Esophagus squamous epithelium (tissue), 4 donors: ENCODE measurements around the gene AP3B1.

Experiments
- POLR2A ChIP-seq, 4 donors: fragments of 450-650 bp; IDR thresholded peaks; one replicate each; pipeline ENCODE4 v1.6.1; 2017; ENCODE audit warnings: antibody characterized with exemption in 4 of 4, mild to moderate bottlenecking in 4 of 4, moderate library complexity in 3 of 4
- TF ChIP-seq, protein P1 (sequence below), 6 experiments: fragments of 450-650 bp in 4 of 6; fragments of 200-600 bp in 2 of 6; sonication (generic) in 2 of 6; IDR thresholded peaks; one replicate each; pipeline ENCODE4 v1.5.1; 2016 to 2019; ENCODE audit warnings: antibody characterized with exemption in 6 of 6, mild to moderate bottlenecking in 4 of 6, moderate library complexity in 4 of 6

DNA sequence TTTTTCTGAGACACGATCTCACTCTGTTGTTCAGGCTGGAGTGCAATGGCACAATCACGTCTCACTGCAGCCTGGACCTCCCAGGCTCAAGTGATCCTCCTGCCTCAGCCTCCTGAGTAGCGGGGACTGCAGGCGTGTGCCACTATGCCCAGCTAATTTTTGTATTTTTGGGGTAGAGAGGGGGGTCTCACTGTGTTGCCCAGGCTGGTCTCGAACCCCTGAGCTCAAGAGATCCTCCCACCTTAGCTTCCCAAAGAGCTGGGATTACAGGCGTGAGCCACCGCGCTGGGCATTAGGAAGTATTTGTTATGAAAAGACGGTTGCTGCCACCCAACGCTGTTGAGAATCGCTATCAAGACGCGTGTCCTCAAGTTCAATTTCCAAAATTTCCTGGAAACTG lies 337.4 kb downstream of the AP3B1 start:
- TF ChIP-seq, protein P1, sequence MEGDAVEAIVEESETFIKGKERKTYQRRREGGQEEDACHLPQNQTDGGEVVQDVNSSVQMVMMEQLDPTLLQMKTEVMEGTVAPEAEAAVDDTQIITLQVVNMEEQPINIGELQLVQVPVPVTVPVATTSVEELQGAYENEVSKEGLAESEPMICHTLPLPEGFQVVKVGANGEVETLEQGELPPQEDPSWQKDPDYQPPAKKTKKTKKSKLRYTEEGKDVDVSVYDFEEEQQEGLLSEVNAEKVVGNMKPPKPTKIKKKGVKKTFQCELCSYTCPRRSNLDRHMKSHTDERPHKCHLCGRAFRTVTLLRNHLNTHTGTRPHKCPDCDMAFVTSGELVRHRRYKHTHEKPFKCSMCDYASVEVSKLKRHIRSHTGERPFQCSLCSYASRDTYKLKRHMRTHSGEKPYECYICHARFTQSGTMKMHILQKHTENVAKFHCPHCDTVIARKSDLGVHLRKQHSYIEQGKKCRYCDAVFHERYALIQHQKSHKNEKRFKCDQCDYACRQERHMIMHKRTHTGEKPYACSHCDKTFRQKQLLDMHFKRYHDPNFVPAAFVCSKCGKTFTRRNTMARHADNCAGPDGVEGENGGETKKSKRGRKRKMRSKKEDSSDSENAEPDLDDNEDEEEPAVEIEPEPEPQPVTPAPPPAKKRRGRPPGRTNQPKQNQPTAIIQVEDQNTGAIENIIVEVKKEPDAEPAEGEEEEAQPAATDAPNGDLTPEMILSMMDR (IDR thresholded peaks at IDR 0.05): no peak
- TF ChIP-seq POLR2A (IDR thresholded peaks at IDR 0.05): no peak
